Upper lobe of left lung (tissue), 6 donors: Measurements from ENCODE around the gene UGT1A4. TPM values are rescaled to one million over a fixed set of nuclear protein-coding genes. Genes with fewer than 3 reads are reported as not detected.

Source experiments
- ATAC-seq, 2 donors: fragments of 200-7000 bp; cut with Tn5 transposase; one replicate each; pipeline ENCODE4 v1.9.1; 2022; ENCODE audit warnings: mild to moderate bottlenecking in 2 of 2, moderate library complexity in 2 of 2; ENCODE audit not compliant: low FRiP score in 2 of 2
- DNase-seq, 2 donors: peaks; one replicate each; pipeline ENCODE4 v3.0.0-alpha.2; 2019 to 2020
- H3K27ac ChIP-seq, 4 donors: fragments of 200-600 bp; sonication (generic); one replicate each; pipeline ENCODE4 v1.5.1; 2016 to 2019
- H3K27me3 ChIP-seq, 4 donors: fragments of 200-600 bp; sonication (generic); one replicate each; pipeline ENCODE4 v1.5.1; 2017 to 2019
- H3K36me3 ChIP-seq, 4 donors: fragments of 200-600 bp; sonication (generic); one replicate each; pipeline ENCODE4 v1.5.1; 2016 to 2019
- H3K4me1 ChIP-seq, 4 donors: fragments of 200-600 bp; sonication (generic); one replicate each; pipeline ENCODE4 v1.5.1; 2018 to 2019
- H3K4me3 ChIP-seq, 4 donors: fragments of 200-600 bp; sonication (generic); one replicate each; pipeline ENCODE4 v1.5.1; 2017 to 2019; ENCODE audit warnings: mild to moderate bottlenecking in 2 of 4, moderate library complexity in 1 of 4
- H3K9me3 ChIP-seq, 4 donors: fragments of 200-600 bp; sonication (generic); one replicate each; pipeline ENCODE4 v1.5.1; 2018 to 2019
- EP300 ChIP-seq, 4 donors: sonication (generic); formaldehyde crosslinking; IDR thresholded peaks; one replicate each; pipeline ENCODE4 v1.5.1; 2017; ENCODE audit warnings: antibody characterized with exemption in 4 of 4, control low read depth in 2 of 4
- POLR2A ChIP-seq, 4 donors: fragments of 450-650 bp; IDR thresholded peaks; one replicate each; pipeline ENCODE4 v1.5.1; 2016 to 2017; ENCODE audit warnings: antibody characterized with exemption in 4 of 4, mild to moderate bottlenecking in 2 of 4
- POLR2AphosphoS5 ChIP-seq, 2 donors: sonication (generic); formaldehyde crosslinking; IDR thresholded peaks; one replicate each; pipeline ENCODE4 v1.5.1; 2017; ENCODE audit warnings: antibody characterized with exemption in 2 of 2
- WGBS, 2 donors: methylation state at CpG; one replicate each; pipeline ENCODE4 v1.1.5; 2017 to 2018; 5-methylcytosine and 5-hydroxymethylcytosine counted together
- total RNA-seq, 6 donors: library from RNA; depleted of rRNA in 4 of 6; stranded (reverse); fragments of >200 nt in 4 of 6; gene quantifications; one replicate each; pipeline versions ENCODE4 v1.1.0 to v1.2.1, GENCODE V29; 2016 to 2021
- TF ChIP-seq, protein P1 (sequence below), 6 experiments: fragments of 450-650 bp in 4 of 6; fragments of 200-600 bp in 2 of 6; sonication (generic) in 2 of 6; IDR thresholded peaks; one replicate each; pipeline ENCODE4 v1.5.1; 2016 to 2019; ENCODE audit warnings: antibody characterized with exemption in 6 of 6
- donor health status: DM: no; HTN: no; CAD: no; lungs with moderate emphysema.
- donor health status: DM: no; HTN: yes; CAD: no; lungs with severe emphysema.

The UGT1A4 gene
- total RNA-seq, 6 donors from 2014 or later: 0.14 to 0.69 (median 0.27) TPM; not detected in 2

DNA sequence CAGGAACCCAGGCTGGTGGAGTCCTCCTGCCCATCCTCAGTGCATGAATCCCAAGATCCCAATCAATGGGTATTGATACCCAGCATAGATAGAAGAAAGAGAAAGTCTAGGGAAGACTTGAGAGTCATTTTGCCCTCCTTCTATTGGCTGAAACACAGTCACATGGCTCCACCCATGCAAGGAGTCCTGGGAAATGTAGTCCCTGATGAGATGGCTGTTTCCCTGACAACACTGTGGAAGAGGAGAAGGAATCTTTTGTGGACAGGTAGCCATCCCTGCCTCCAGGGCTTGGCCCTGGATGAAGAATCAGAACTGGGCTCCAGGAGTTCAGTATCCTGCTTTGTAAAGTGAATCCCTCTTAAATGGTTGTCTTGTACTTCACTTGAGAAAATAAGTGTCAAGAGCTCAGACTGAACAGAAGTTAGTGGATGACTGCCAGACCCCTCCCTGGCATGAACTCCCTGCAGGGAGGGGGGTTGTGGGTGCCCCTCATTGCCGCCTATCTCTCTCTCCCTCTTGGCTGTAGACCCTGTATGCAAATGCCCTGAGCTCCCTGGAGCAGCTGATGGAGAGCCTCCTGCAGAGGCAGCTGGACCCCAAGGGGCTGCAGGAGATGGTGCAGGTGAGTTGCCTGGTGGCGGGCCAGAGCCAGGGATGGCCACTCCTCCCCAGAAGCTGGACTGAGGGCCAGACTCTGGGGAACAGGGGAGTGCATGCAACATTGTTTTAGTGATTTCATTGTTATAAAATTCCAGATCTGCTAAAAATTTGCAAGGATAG lies 95.7 kb downstream of the UGT1A4 start:
- H3K4me3 ChIP-seq: no peak overlapping the region
- H3K27ac ChIP-seq: no peak overlapping the region
- TF ChIP-seq, protein P1, sequence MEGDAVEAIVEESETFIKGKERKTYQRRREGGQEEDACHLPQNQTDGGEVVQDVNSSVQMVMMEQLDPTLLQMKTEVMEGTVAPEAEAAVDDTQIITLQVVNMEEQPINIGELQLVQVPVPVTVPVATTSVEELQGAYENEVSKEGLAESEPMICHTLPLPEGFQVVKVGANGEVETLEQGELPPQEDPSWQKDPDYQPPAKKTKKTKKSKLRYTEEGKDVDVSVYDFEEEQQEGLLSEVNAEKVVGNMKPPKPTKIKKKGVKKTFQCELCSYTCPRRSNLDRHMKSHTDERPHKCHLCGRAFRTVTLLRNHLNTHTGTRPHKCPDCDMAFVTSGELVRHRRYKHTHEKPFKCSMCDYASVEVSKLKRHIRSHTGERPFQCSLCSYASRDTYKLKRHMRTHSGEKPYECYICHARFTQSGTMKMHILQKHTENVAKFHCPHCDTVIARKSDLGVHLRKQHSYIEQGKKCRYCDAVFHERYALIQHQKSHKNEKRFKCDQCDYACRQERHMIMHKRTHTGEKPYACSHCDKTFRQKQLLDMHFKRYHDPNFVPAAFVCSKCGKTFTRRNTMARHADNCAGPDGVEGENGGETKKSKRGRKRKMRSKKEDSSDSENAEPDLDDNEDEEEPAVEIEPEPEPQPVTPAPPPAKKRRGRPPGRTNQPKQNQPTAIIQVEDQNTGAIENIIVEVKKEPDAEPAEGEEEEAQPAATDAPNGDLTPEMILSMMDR (IDR thresholded peaks at IDR 0.05): no peak
- TF ChIP-seq POLR2A (IDR thresholded peaks at IDR 0.05): no peak
- ATAC-seq: no peak
- DNase-seq: peak in 1 of 2 donors; percentile 10
- no peaks in the 10 kb centered on the region for H3K36me3 ChIP-seq
- 50 to 77% methylated on average over 1 to 2 of the region's 2 CpGs for WGBS, 2 donors
- no peaks in the 10 kb centered on the region for H3K9me3 ChIP-seq
- no peaks in the 10 kb centered on the region for H3K4me1 ChIP-seq
- H3K27me3 ChIP-seq: no peaks in the 10 kb centered on the region

DNA sequence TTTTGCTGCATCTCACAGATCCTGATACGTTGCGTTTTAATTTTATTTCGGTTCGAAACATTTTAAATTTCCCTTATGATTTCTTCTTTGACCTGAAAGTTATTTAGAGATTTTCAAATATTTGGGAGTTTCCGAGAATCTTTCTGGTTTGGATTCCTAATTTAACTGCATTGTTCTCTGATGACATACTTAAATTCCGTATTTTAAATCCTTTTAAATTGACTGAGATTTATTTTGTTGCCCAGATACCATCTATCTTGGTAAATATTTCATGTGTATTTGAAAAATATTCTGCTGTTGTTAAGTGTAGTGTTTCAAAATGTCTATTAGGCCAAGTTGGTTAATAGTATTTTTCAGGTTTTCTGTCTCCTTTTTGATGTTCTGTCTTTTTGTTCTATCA lies 97.3 kb downstream of the UGT1A4 start:
- H3K4me3 ChIP-seq: no peak overlapping the region
- no peaks in the 10 kb centered on the region for H3K4me1 ChIP-seq
- H3K27ac ChIP-seq: no peak overlapping the region
- ATAC-seq (no peak), DNase-seq (no peak)
- TF ChIP-seq, protein P1 (IDR thresholded peaks at IDR 0.05): no peak
- TF ChIP-seq EP300 (IDR thresholded peaks at IDR 0.05): no peak
- TF ChIP-seq POLR2AphosphoS5 (IDR thresholded peaks at IDR 0.05): no peak
- no peak for TF ChIP-seq POLR2A (IDR thresholded peaks at IDR 0.05)
- 83 to 84% methylated on average over 6 of the region's 6 CpGs for WGBS, 2 donors
- H3K9me3 ChIP-seq: no peaks in the 10 kb centered on the region
- H3K36me3 ChIP-seq: no peaks in the 10 kb centered on the region
- no peaks in the 10 kb centered on the region for H3K27me3 ChIP-seq

DNA sequence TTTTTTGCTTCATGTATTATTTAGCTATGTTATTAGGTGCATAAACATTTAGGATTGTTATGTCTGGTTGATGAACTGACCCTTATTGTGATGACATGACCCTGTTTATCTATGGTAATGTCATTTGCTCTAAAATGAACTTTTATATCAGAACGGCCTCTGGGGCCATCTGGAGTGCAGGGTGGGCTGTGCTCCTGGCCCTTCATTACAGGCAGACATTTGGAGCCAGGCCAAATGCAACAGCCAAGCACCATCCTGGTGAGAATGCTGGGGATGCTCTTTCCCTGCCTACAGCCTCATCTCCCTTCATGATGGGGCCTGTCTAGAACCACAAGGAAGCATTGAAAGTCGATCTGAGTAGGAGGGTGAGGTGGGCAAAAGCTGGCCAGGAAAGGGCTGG lies 97.8 kb downstream of the UGT1A4 start:
- no peak overlapping the region for H3K27ac ChIP-seq
- DNase-seq: no peak
- ATAC-seq: no peak
- H3K27me3 ChIP-seq: no peaks in the 10 kb centered on the region
- no peak overlapping the region for H3K4me3 ChIP-seq
- H3K4me1 ChIP-seq: no peaks in the 10 kb centered on the region
- H3K36me3 ChIP-seq: no peaks in the 10 kb centered on the region
- no peaks in the 10 kb centered on the region for H3K9me3 ChIP-seq
- WGBS, 2 donors: 47 to 54% methylated on average over 2 of the region's 2 CpGs
- TF ChIP-seq, protein P1 (IDR thresholded peaks at IDR 0.05): no peak
- TF ChIP-seq EP300 (IDR thresholded peaks at IDR 0.05) (no peak), POLR2AphosphoS5 (IDR thresholded peaks at IDR 0.05) (no peak), POLR2A (IDR thresholded peaks at IDR 0.05) (no peak)

DNA sequence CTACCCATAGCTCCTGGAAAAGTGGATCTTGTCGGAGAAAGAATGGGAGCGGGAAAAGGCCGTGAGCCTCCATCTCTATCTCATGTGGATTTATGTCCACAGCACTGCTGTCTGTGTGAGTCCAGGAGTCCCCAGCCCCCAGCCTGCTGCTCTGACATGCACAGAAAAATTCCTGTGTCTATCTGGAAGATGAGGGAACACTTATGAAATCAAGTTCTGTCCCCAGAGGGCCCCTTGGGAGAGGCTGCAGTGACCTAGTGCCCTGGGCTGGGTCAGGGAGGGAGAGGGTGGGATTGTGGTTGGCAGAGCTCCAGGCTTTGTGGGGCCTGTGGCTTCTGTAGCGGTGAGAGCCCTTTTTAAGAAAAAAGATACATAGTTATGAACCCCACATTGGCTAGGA lies 98.2 kb downstream of the UGT1A4 start:
- Histone ChIP-seq H3K4me1 (no peaks in the 10 kb centered on the region), H3K9me3 (no peaks in the 10 kb centered on the region), H3K27ac (no peak overlapping the region), H3K27me3 (no peaks in the 10 kb centered on the region), H3K4me3 (no peak overlapping the region), H3K36me3 (no peaks in the 10 kb centered on the region)
- WGBS, 2 donors: 81% methylated on average over 4 of the region's 4 CpGs
- no peak for DNase-seq
- ATAC-seq: no peak
- TF ChIP-seq POLR2AphosphoS5 (IDR thresholded peaks at IDR 0.05): no peak
- no peak for TF ChIP-seq EP300 (IDR thresholded peaks at IDR 0.05)
- no peak for TF ChIP-seq POLR2A (IDR thresholded peaks at IDR 0.05)
- TF ChIP-seq, protein P1 (IDR thresholded peaks at IDR 0.05): no peak

DNA sequence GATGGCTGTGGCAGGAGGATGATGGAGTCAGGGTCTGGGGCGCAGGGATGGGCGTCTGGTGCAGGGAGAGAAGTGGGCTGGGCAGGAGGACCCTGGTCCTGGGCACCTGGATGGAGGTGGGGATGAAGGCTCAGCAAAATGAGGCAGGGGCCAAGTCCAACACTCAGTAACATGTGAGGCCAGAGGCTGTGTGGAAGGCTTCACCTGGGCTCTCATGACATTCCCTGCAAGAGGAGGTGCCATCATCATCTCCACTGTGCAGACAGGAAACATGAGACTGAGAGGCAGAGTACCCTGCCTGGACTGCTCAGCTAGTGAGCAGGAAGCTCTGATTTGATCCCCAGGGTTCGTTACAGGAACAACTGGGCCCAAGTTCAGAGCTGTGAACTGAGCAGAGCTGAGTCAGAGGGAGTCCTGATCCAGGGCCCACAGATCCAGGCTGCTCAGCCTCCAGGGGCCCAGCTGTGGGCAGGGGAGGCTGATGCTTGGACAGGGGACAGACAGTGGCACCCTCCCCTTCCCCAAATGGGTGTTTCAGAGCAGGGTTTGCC lies 98.9 kb downstream of the UGT1A4 start:
- TF ChIP-seq POLR2A (IDR thresholded peaks at IDR 0.05) (no peak), EP300 (IDR thresholded peaks at IDR 0.05) (no peak), POLR2AphosphoS5 (IDR thresholded peaks at IDR 0.05) (no peak)
- TF ChIP-seq, protein P1 (IDR thresholded peaks at IDR 0.05): no peak
- 77 to 95% methylated on average over 2 to 3 of the region's 3 CpGs for WGBS, 2 donors
- no peaks in the 10 kb centered on the region for H3K36me3 ChIP-seq
- H3K4me1 ChIP-seq: no peaks in the 10 kb centered on the region
- H3K4me3 ChIP-seq: no peak overlapping the region
- no peaks in the 10 kb centered on the region for H3K27me3 ChIP-seq
- DNase-seq: peak in 1 of 2 donors; percentile 12
- peak in 1 of 2 donors; percentile 20 for ATAC-seq
- no peaks in the 10 kb centered on the region for H3K9me3 ChIP-seq
- H3K27ac ChIP-seq: no peak overlapping the region
